D721Med (cell line): Measurements from ENCODE around the gene SLC9A6.

Experiments
- DNase-seq: peaks from one replicate; pipeline ENCODE4 v3.0.0; 2011; ENCODE audit warnings: low spot score; ENCODE audit not compliant: insufficient read length
- FAIRE-seq: peaks from 2 replicates; lab custom pipeline; 2011; peaks lifted over from hg19 to GRCh38; lab: Jason Lieb, UNC
- CTCF ChIP-seq: IDR thresholded peaks from 2 replicates; pipeline ENCODE4 v1.5.1; 2012; ENCODE audit warnings: mild to moderate bottlenecking, control low read depth; ENCODE audit not compliant: insufficient read depth; ENCODE audit errors: missing control alignments

The SLC9A6 gene

GRCh38 chrX:136057567-136057966 lies 72.3 kb downstream of the SLC9A6 start:
- no peak for FAIRE-seq
- TF ChIP-seq CTCF: no peak

GRCh38 chrX:136059350-136059749 lies 74.1 kb downstream of the SLC9A6 start:
- DNase-seq (no peak), FAIRE-seq (no peak)
- no peak for TF ChIP-seq CTCF

More at GRCh38 chrX:136057567-136057966, 72.3 kb downstream of the SLC9A6 start:
- DNase-seq: no peak

GRCh38 chrX:136061286-136061685 lies 76.1 kb downstream of the SLC9A6 start:
- no peak for DNase-seq
- no peak for FAIRE-seq
- no peak for TF ChIP-seq CTCF

GRCh38 chrX:136061696-136062095 lies 76.5 kb downstream of the SLC9A6 start:
- no peak for TF ChIP-seq CTCF
- no peak for DNase-seq
- no peak for FAIRE-seq

GRCh38 chrX:136063340-136064079 lies 78.3 kb downstream of the SLC9A6 start:
- TF ChIP-seq CTCF: no peak
- DNase-seq (no peak), FAIRE-seq (no peak)

GRCh38 chrX:136064661-136065043 lies 79.4 kb downstream of the SLC9A6 start:
- DNase-seq (no peak), FAIRE-seq (no peak)
- TF ChIP-seq CTCF: no peak

- FAIRE-seq: no peak
- no peak for DNase-seq
- no peak for TF ChIP-seq CTCF
These were observed 79.9 kb downstream of the SLC9A6 start for GRCh38 chrX:136065044-136065671.
